Heart left ventricle (tissue), 16 donors: Measurements from ENCODE around the gene TADA2A. TPM values are rescaled to one million over a fixed set of nuclear protein-coding genes. Genes with fewer than 3 reads are reported as not detected.

Experiments
- ATAC-seq, 4 donors: fragments of 200-7000 bp; cut with Tn5 transposase; one replicate each; pipeline ENCODE4 v1.9.1; 2020 to 2022; ENCODE audit warnings: moderate library complexity in 4 of 4, mild to moderate bottlenecking in 3 of 4, moderate number of reproducible peaks in 1 of 4
- DNase-seq, 5 donors: peaks; one replicate each; pipeline ENCODE4 v3.0.0-alpha.2; 2020
- H3K27ac ChIP-seq, 12 donors: fragments of 200-600 bp; sonication (generic) in 4 of 12; one replicate each; pipeline versions ENCODE4 v1.5.0 to v1.8.0; 2016 to 2022; ENCODE audit warnings: mild to moderate bottlenecking in 2 of 12
- H3K27me3 ChIP-seq, 9 donors: fragments of 200-600 bp; sonication (generic) in 2 of 9; one replicate each; pipeline versions ENCODE4 v1.5.1 to v1.8.0; 2016 to 2022; ENCODE audit warnings: mild to moderate bottlenecking in 3 of 9
- H3K36me3 ChIP-seq, 9 donors: fragments of 200-600 bp; sonication (generic) in 2 of 9; one replicate each; pipeline versions ENCODE4 v1.5.0 to v1.8.0; 2018 to 2022; ENCODE audit warnings: mild to moderate bottlenecking in 2 of 9
- H3K4me1 ChIP-seq, 12 donors: fragments of 200-600 bp; sonication (generic) in 4 of 12; one replicate each; pipeline versions ENCODE4 v1.5.0 to v1.8.0; 2016 to 2022; ENCODE audit warnings: mild to moderate bottlenecking in 3 of 12
- H3K4me3 ChIP-seq, 12 donors: fragments of 200-600 bp; sonication (generic) in 4 of 12; one replicate each; pipeline versions ENCODE4 v1.5.0 to v1.8.0; 2017 to 2022; ENCODE audit warnings: mild to moderate bottlenecking in 9 of 12, moderate library complexity in 4 of 12
- H3K9me3 ChIP-seq, 12 donors: fragments of 200-600 bp; sonication (generic) in 4 of 12; one replicate each; pipeline versions ENCODE4 v1.5.0 to v1.8.0; 2016 to 2022; ENCODE audit warnings: mild to moderate bottlenecking in 1 of 12
- CTCF ChIP-seq, 12 donors: fragments of 200-600 bp; sonication (generic) in 4 of 12; IDR thresholded peaks; one replicate each; pipeline versions ENCODE4 v1.5.0 to v1.8.0; 2018 to 2022; ENCODE audit warnings: antibody characterized with exemption in 12 of 12, mild to moderate bottlenecking in 5 of 12
- POLR2A ChIP-seq, 2 donors: fragments of 450-650 bp; IDR thresholded peaks; one replicate each; pipeline ENCODE4 v1.6.1; 2017; ENCODE audit warnings: antibody characterized with exemption in 2 of 2, mild to moderate bottlenecking in 2 of 2, moderate library complexity in 2 of 2
- WGBS, 4 donors: extraction: QIAGEN DNeasy Blood & Tissue Kit in 2 of 4; methylation state at CpG; one replicate each; pipeline versions ENCODE4 v1.1.5 to v1.1.7; 2013 to 2018; 5-methylcytosine and 5-hydroxymethylcytosine counted together
- intact Hi-C, 10 donors: fragments of 100-400 bp; cut with DNase I; formaldehyde crosslinking; loops; one replicate each; pipeline versions ENCODE4 v1.11.1 to v1.14.2; 2022
- polyA plus RNA-seq, 2 donors: library from polyadenylated mRNA; stranded (reverse); fragments of 200-250 nt; gene quantifications; one replicate each; pipeline ENCODE4 v1.2.3, GENCODE V29; 2013
- total RNA-seq, 9 donors: library from RNA; depleted of rRNA in 2 of 9; stranded (reverse); fragments of >200 nt in 2 of 9; fragmentation: NEBNext Ultra II Directional in 3 of 9; extraction: Animal tissue kit (Norgen Biotek cat#: 25700) in 3 of 9; gene quantifications; one replicate each; pipeline versions ENCODE4 v1.1.0 to v1.2.4, GENCODE V29; 2016 to 2023
- donor health status: ischemic (EF 13 %, LVEDD 7.1; RV severe dilation, severe dysfunction).
- donor health status: healthy with polysubstance abuse.
- donor health status: DM: no; HTN: yes; CAD: no.
- donor health status: DM: no; HTN: no; CAD: no.
- donor health status: ischemic (EF 25% LVEDD 6.9; RV normal size, moderate dysfunction).
- donor health status: ischemic (EF 25% LVEDD 5.7; RV mildly dilated, moderate dysfunction).
- donor health status: healthy.
- donor health status: DM: yes; HTN: yes; CAD: no.
- donor health status: ischemic (EF 35%, LVEDD 5.7; RV mildly dilated, moderate dysfunction).
- donor health status: nonischemic (EF 11% LVEDD 7.7; RV severe dilation, severe dysfunction).
- donor health status: DM: yes; HTN: yes; CAD: no.
- donor health status: PGD.
- donor health status: ischemic (EF 29% LVEDD 5.4; RV normal size, mild dysfunction).
- donor health status: nonischemic (EF 23%, LVEDD 6.1; RV moderate dilation, normal function).

Gene TADA2A
- total and polyA plus RNA-seq, 11 donors, result 5.7 to 19.4 (median 12.5) TPM

DNA sequence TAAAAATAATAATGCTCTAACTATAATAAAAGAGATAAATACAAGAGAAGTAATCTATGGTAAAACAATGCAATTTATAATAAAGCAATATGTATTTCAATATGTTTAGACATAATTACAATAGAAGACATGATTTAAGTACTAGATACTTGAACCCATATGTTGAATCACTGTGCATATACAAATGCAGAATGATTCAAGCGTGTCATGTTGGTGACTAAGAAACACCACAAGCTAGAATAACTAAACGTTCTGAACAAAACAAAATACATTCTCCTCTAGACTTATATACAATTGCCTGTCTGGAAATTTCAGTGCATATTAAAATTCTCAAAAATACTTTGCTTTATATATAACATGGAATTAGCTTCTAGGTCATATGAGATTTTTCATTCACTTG is 11.2 kb downstream of the TADA2A start:
- Histone ChIP-seq H3K9me3 (no peaks in the 10 kb centered on the region), H3K27me3 (no peaks in the 10 kb centered on the region), H3K27ac (no peak overlapping the region), H3K4me1 (no peaks in the 10 kb centered on the region), H3K4me3 (no peak overlapping the region), H3K36me3 (peaks cover 0 to 97% (median 74%) of the 10 kb centered on the region in 9 donors)
- TF ChIP-seq CTCF (IDR thresholded peaks at IDR 0.05), result no peak
- no peak for TF ChIP-seq POLR2A (IDR thresholded peaks at IDR 0.05)
- DNase-seq (no peak), ATAC-seq (no peak)
- intact Hi-C loops, result no loop called here
- WGBS, 4 donors, result 86 to 92% (median 90%) methylated on average over 2 of the region's 2 CpGs

DNA sequence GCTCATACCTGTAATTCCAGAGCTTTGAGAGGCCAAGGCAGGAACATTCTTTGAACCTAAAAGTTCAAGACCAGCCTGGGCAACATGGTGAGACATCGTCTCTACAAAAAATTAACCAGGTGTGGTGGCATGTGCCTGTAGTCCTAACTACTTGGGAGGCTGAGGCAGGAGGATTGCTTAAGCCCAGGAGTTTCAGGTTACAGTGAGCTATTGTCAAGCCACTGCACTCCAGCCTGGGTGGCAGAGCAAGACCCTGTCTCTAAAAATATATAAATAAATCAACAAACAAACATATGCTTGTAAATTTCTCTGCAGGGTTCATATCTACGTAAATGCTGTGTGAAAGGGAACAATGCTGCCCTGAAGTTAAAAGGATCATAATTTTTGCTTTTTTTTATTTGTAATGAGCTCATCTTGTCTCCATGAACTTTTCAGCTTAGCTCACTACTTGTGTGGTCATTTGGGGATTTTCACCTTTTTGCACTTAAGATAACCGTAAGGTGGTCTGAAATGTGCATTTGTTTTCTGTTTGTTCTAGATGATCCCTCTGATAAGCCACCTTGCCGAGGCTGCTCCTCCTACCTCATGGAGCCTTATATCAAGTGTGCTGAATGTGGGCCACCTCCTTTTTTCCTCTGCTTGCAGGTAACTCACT is 16.4 kb downstream of the TADA2A start:
- Histone ChIP-seq H3K4me1 (no peaks in the 10 kb centered on the region), H3K4me3 (no peak overlapping the region), H3K27me3 (no peaks in the 10 kb centered on the region), H3K27ac (no peak overlapping the region), H3K36me3 (peaks cover 0 to 97% (median 75%) of the 10 kb centered on the region in 9 donors), H3K9me3 (no peaks in the 10 kb centered on the region)
- ATAC-seq (no peak), DNase-seq (no peak)
- intact Hi-C loops, result no loop called here
- WGBS, 4 donors, result 64 to 88% (median 86%) methylated on average over 4 of the region's 4 CpGs
- TF ChIP-seq POLR2A (IDR thresholded peaks at IDR 0.05) (no peak), CTCF (IDR thresholded peaks at IDR 0.05) (no peak)

DNA sequence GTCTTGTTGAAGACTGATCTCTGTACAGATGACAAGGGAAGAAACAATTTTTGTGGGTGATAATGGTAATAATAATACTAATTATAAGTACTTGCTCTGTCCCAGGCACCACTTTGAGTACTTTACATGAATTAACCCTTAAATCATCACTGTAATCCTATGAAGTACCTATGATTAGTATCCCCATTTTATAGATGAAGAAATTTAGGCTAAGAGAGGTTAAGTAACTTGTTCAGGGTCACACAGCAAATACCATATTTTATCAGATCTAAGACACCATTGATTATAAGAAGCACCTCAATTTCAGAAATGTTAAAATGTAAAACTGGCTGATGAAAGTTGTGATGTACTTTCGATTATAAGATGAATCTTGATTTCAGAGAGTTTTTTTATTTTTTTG is 18.6 kb downstream of the TADA2A start:
- intact Hi-C loops, result no loop called here
- no peak for TF ChIP-seq CTCF (IDR thresholded peaks at IDR 0.05)
- Histone ChIP-seq H3K27ac (no peak overlapping the region), H3K27me3 (no peaks in the 10 kb centered on the region), H3K9me3 (no peaks in the 10 kb centered on the region), H3K4me1 (no peaks in the 10 kb centered on the region), H3K36me3 (peaks cover 0 to 97% (median 74%) of the 10 kb centered on the region in 9 donors), H3K4me3 (no peak overlapping the region)
- DNase-seq (no peak), ATAC-seq (no peak)
- 85 to 97% (median 93%) methylated on average over 1 of the region's 1 CpG for WGBS, 4 donors

GRCh38 chr17:37429039-37429438 is 22.4 kb downstream of the TADA2A start:
- no peak overlapping the region for H3K4me3 ChIP-seq
- no peak for DNase-seq
- no peaks in the 10 kb centered on the region for H3K27me3 ChIP-seq
- no peaks in the 10 kb centered on the region for H3K9me3 ChIP-seq
- no peaks in the 10 kb centered on the region for H3K4me1 ChIP-seq
- 92 to 99% (median 96%) methylated on average over 3 of the region's 3 CpGs for WGBS, 4 donors
- intact Hi-C loops, result no loop called here
- H3K27ac ChIP-seq, result no peak overlapping the region
- peaks cover 0 to 88% (median 71%) of the 10 kb centered on the region in 9 donors for H3K36me3 ChIP-seq
- TF ChIP-seq POLR2A (IDR thresholded peaks at IDR 0.05) (no peak), CTCF (IDR thresholded peaks at IDR 0.05) (no peak)
- ATAC-seq, result no peak
